ENCODE data around the gene HSPA4.

The HSPA4 gene

DNA sequence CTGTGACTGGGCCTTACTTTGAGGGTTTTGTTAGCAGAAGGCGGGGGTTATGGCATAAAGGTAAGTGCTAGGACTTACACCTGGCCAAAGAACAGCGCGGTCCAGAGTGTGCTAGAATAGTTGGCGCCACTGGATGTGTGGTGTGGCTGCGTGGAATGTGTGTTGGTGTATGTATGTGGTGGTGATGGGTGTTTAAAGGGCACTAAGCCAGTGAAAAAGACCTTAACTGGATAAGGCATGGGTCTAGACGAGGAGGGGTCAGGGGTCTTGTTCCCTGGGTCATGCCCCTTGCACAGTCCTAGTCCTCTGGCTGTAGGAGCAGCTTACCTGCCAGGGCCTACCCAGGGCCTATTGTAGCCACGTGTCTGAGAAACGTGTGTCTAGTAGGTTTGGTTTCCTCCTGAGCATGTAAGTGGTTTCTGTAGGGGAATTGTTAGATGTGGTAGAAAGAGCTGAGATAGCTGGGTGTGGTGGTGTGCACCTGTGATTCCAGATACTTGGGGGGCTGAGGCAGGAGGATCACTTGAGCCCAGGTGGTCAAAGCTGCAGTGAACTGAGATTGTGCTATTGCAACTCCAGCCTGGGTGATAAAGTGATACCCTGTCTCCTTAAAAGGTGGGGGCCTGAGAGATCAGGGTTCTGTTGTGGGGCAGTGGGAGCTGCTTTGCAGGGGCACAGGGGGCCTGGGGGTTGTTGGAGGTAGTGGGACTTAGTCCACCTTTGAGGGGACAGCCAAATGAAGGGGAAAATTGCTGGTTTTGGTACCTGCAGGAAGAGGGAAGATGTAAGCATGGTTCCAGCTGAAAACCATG is 55.2 kb downstream of the HSPA4 start:
- no peak for DNase-seq

DNA sequence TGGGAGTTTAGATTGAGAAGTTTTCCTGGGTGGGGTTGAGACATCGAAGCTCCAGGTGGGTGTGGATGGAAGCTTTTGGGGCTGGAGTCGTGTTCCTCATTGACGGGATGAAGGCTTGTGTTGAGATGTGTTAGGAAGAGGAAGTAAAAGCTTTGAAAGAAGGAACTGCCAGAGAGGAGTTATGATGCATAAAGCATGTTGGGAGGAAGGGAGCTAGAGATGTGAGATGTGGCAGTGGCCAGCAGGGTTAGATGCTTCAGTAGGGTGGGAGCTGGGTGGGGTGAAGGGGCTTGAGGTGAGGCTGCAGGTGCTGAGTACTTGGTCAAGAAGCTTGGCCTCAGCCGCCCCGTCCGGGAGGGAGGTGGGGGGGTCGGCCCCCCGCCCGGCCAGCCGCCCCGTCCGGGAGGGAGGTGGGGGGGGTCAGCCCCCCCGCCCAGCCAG is 56.7 kb downstream of the HSPA4 start:
- DNase-seq = no peak

DNA sequence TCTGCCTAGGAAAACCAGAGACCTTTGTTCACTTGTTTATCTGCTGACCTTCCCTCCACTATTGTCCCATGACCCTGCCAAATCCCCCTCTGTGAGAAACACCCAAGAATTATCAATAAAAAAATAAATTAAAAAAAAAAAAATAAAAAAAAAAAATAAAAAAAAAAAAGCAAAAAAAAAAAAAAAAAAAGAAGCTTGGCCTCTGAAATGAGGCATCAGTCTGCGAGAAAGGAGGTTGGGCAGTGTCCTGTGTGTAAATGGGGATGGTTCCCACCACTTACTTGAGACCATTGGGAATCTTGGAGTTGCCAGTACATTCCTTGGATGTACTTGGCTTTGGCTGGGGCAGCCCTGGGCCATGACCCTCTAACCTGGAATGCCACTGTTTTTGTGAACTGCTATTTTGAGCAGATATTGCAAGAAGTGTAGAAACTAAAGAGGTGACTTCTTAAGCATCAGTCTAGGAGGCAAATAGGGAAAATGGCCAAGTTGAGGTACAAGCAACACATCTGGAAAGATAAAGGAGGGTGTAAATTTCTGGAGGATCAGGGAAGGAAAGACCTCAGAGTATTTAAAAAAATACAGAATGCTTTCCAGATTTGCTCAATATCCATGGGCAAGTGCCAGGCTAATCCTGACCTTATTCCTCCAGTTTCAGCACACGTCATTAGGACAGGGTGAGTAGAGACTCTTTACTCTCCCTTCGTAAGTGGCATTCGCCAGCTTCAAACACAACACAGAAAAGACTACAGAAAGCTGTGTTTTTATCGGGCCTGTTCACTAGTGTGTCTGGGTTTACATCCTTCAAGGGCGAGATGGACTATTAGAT is 58.1 kb downstream of the HSPA4 start:
- DNase-seq = no peak

DNA sequence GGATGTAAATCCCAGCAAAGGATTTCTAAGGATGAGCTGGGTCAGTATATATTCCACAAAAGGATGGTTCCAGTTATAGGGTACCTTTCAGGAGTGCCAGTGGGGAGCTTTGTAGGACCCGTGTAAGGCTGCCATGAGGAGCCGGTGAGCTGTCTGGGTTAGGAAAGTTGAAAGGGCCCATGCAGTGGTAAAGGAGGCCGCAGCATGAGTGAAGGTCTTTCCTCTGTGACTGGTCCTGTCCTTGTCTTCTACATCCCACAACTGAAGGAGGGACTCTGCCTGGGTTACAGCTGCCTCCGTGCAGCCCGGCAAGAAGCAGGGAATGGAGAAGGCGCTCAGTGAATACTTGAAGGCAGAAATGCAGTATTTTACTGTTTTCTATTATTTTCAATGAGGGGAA is 58.9 kb downstream of the HSPA4 start:
- no peak for DNase-seq

DNA sequence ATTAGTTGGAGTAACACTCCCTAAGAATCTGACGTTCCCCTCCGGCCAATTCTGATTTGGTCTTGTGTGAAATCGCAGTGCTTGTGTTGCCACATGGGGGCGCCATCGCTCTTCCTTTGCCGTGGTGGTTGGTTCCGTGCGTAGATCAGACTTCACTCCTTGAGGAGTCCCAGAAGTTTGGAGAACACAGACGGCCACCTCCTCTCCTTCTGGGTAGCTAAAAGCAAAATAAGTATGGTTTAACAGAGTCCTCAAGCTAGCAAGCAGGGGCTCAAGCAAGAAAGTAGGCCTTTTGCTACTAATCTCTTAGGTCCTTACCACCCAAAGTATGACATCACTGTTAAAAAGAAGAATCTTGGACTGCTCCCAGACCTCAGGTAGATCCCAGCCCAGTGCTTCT is 59.5 kb downstream of the HSPA4 start:
- DNase-seq = peak; percentile 81

DNA sequence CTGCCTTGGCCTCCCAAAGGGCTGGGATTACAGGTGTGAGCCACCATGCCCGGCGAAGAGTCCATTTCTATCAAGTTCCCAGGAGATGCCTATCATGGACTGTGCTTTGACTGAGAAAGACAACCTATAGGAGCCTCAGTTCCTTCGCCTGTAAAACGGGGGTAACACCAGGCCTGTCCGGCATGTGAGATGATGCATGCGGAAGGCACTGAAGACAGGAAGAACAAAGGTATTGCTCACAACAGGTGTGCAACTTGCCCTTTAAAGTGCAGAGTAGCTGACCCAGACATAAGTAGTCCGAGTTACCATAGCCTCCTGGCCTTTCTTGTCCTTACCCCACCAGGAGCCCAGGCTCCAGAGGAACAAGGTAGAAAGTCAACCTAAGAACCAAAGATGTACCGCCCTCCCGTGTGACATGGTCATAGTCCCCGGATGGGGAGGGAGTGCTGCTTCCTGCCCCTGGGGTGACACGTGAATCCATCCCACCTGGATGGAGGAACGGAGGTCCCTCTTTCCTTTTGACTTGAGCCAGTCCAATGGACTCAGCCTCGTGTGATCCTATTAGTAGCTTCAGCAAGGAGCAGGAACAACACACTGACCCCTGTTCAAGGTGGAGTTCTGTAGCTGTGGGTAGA is 60.3 kb downstream of the HSPA4 start:
- no peak for DNase-seq

DNA sequence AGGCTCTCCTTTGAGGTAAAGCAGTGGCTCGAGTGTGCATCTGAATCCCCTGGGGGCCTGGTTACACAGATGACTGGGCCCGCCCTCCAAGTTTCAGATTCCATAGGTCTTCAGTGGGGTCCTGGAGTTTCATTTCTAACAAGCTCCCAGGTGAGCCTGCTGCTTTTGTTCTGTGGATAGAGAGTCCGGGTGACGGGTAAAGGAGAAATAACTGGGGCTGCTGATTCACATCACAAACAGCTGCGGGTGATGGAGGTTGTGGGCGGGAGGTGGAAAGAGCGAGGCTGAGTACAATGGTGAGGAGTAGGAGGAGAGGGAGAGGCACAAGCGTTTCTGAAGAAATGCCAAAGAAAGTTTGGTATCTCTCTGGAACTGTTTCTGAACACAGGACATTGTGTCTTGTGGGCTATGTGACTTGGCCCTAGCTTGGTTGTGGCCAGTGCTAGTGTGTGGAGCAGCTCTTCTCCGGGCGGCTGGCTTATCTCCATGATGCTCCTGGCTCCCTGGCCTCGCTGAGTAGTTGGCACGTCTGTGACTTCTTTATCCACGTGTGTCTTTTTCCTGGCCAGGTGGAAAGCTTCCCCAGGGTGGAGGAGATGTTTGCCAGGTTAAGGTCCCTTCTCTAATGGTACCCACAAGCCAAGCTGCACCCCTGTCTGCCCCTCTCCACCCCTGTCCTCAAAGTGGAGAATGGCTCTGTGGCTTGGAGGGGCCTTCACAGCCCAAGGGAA is 61.7 kb downstream of the HSPA4 start:
- DNase-seq = no peak

DNA sequence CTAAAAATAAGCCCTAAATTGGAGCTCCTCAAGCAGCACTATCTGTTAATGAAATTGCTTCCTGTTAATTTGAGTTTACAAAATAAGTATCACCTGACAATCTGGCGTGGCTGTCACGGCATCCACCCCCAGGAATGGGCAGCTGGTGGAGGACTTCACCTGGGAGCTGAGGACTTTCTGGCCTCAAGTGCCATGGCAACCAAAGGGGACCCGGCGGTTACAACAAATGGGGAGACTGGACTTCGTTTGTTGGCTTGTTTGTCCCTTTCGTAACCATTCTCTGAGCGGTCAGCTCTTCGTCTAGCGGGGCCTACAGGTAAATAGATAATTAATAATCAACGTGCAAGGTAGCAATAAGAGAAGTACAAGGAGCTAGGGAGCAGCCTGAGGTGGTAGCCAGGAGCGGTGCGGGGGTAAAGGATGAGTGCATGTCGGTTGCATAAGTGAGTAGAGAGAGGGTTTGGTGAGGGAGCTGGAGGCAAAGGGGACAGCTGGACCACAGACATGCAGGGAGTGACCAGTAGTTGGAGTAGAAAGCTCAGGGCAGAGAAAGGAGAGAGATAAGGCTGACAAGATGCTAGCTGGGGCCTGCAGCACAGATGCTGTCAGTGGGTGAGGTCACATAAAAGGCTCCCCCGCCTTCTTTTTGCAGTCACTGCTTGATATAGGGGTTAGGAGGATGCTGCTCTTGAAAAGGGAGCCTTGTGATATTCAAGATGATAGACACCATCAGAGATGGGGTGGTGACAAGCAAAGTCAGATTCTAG is 62.5 kb downstream of the HSPA4 start:
- no peak for DNase-seq

DNA sequence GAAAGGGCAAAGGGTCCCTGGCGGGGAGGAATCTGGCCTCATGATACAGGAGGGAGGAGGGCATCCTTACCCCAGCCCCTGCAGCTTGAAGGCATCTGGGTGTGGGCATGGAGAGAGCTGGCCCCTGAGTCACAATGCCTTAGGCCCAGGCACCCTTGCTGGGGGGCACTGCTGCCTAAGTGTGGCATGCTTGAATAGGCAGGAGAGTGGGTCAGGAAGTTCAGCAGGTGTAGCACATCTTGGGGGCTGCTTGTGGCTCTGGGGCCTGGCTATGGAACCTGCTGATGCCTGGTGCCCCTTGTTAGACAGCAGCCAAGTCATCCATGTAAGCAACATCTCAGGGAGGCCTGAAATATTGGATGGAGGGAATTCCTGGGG is 63.1 kb downstream of the HSPA4 start:
- no peak for DNase-seq

DNA sequence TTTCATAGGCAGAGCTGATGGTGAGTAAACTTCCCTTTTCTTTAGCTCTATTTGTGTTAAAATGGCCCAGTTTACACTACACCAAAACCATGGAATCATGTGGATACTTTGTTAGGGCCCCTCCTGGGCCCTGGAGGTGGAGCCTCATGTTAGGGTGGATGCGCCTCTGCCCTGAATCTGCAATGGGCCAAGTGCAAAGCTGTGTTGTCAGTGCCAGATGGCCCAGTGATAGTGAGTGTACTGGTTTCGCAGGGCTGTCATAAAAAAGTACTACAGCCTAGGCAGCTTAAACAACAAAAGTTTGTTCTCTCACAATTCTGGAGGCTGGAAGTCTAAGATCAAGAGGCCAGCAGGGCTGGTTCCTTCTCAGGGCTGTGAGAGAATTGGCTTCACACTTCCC is 64.8 kb downstream of the HSPA4 start:
- no peak for DNase-seq

DNA sequence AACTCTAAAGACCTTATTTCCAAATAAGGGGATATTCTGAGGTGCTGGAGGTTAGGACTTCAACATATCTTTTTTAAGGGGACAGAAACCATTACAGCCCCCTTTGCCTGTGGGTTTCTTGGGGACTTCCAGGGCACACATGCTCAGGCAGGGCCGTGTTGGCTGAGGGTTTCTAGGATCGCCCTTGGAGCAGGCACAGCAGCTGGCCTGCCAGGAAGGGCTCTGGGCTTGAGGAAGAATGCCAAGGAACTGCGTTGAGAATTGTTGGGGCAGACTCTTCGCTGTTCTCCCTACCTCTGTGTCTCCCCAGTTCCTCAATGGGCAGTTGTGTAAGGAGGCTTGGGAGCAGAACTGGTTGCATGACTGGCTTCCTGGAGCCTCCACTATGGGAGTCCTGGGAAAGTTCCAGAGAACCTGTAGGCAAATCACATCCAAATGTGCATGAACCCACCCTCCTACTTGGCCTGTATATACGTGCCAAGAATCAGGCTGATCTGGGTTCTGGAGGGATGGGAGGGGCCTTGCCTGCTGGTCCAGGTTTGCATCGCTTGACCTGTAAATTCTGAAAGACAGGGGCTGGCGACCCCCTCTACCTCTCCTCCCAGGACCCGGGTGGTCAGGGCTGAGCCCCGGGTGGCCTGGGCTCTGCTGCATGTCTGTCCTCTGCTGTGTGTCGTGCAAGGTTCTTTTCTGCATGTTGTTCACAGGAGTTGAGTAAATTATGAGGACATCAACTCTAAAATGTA is 65.5 kb downstream of the HSPA4 start:
- DNase-seq = no peak

DNA sequence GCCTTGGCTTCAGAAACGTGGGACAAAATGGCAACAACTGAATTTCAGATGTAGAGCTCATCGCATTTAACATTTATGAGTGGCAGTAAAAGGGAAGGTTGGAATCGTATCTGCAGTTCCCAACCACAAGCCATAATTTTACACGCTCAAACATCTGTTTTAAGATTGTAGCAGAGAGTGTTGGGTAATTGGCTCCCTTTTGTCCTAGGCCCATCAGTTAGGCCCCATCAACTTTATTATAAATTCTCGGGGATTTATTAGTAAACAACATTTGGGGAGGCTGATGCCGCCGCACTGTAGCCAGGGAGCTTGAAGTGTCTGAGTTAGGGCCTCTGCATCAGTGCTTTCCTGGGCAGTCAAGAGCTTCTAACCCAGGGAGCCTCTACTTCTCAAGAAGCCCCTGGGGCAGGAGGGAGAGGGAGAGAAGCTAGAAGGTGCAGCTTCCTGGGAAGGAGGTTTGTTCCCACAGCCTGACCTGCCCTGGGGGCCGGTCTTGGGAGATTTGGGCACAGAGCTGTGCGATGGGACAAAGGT is 66.2 kb downstream of the HSPA4 start:
- no peak for DNase-seq

DNA sequence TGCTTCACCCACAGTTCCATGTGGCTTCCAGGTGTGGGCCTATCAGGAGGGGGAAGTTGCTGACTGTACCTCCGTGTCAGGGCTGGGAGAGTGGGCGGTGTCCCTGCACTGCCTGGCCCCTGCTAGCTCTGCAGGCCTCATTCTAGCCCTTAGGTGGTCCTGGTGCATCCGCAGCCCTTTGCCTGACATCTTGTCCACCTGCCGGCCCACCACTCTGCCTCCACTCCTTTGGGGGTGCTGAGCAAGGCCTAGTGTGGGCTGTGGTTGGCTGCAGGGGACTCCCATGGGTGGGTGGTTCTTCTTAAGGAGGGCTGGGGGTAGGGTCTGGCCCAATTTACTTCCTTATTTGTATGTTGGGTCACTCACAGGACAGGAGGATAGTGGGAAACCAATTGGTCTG is 66.9 kb downstream of the HSPA4 start:
- no peak for DNase-seq

DNA sequence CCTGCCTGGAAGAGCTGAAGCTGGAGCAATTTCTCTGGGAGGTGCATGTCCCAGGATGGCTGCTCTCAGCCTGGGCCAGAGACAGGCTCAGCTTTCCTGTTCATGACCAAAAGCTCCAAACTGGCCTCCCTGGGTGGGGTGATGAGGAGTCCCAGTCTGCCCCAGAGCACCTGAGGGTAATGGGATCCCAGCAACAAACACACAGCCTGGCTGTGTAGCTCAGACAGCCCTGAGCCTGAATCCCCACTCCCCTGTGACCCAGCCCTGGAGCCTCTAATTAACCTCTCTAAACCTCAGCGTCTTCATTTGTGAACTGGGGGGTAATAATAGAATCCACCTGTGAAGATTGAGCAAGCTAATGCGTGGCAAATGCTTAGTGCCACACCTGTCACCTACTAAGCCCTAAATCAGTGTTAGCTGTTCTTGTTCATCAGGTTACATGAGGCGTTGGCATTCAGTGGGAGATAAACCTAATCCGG is 67.5 kb downstream of the HSPA4 start:
- DNase-seq = no peak

DNA sequence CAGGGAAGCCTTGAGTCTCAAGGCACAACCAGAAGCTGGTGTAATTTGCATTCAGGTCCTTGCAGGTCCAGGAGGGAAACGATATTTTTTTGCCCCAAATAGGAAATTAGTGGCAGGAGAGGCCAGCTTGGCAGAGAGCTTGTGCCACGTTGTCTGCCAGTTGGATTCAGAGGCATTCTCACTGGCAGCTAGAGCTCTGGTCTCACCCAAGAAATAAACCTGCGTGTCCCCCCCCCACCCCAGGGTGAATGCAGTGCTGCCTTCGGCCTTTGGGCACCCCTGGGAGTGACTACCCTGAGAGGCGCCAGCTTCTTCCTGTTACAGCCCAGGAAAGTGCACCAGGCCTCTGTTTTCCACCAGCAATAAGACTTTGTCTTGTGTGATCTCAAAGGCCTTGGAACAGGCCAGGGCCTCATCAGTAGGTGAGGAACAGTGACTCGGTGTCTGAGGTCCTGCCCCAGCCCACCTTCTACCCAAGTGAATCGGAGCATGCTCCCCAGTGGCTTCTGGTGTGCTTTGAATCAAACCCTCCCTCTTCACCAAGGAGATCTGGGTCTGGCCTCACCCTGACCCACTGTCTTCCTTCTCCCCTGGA is 68.4 kb downstream of the HSPA4 start:
- no peak for DNase-seq

DNA sequence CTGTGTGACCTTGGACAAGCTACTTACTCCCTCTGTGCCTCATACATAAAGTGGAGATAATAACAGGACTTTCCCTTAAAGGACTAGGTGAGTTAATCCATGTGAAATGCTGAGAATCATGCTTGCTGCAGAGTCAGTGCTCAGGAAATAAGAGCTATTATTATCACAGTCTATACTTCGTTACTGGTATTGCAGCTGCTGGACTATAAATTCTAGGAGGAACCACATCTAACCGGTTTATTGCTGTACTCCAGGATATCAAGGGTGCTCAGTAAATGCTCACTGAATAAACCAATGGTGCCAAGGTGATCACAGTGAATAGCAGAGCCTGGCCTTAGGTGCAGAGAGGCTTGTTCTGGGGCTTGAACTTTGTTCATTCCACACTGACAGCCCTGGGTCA is 69.3 kb downstream of the HSPA4 start:
- DNase-seq = no peak

DNA sequence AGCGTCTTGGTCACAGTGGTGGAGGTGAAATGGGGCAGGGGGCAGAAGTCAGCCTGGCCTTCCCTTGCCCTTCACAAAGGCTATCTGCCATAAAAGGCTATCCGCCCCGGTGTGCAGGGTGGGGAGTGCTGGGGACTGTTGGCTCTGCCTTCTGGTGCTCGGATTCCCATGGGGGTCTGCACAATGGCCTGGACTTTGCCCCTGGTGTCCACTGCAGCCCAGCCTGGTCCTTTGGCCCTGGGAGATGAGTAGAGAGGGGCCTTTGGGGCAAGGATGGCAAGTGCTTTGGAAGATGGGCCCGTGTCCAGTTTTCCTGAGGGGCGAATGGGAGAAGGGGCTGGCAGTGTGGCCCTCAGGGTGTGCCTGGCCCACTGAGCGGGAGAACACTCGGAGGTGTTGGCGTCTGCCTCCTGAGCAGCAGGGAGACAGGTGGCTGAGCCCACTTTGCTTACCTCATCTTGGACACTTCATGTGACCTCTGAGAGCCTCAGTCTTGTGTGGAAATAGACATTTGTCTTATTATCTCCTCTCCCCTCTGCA is 69.9 kb downstream of the HSPA4 start:
- no peak for DNase-seq

DNA sequence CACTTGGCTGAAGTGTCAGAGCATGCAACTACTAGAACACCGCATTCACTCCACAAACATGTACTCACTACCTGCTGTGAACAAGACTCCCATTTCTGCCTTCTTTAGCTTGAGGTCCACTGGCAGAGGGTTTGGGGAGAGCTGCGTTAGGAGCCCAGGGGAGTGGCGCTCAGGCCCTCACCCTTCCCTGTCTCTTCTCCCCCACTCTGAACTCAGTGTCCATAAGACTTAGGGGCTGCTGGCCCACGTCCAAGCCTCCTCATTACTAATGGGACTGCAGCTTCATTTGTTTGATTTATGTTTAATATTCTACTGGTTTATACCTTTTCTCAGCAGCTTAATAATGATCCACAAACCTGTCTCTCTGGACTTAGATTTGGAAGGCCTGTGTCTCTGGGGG is 70.9 kb downstream of the HSPA4 start:
- DNase-seq = no peak

DNA sequence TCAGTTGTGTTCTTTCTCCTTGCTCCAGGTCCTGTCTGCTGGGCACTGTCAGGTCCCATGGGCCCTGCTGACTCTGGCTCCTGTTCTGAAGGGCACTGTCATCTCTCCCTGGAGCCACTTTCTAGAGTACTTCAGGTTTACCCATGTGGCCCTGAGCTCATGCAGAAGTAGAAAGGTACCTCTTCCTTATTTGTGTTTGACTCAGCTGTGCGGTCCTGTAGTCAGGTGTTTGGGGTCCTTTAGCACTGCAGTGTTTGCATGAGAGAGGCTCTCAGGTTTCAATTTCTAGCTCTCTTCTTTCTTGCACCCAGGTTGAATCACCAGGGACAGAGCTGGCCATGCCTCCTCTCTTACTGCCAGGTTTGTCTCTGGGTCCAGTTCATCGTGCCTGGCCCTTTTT is 71.5 kb downstream of the HSPA4 start:
- no peak for DNase-seq

DNA sequence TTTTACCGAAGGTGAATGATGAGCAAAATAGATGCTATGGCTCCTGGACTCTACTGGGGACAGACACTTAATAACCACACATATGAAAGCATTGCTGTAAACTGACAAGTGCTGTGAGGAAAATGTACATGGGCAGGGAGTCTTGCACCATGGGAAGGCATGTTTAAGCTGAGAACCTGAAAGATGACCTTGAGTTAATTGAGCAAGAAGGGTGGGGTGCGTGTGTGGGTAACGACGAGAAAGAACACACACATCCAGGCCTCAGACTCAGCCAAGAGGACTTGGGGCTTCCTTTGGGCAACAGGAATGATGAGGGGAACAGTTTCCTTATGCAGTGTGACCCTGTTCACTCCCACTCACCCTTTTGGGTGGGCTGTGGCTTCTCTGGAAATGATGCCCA is 73.1 kb downstream of the HSPA4 start:
- DNase-seq = no peak

DNA sequence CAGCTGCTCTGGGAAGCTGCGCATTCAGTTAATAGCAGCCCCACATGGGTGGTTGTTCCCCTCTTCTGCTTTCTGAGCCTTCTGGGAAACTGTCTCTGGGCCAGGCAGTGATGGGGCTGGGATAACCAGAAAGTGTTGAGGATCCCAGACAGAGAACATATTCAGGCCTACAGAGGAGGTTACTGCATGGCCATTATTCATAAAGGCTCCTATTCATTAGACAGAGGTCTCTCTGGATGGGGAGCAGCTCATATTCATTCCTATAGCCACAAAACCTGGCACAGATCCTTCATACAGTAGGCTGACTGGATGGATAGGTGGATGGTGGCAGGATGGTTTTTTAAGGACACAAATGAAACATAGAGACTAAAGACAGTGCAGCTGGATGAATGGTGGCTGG is 76.3 kb downstream of the HSPA4 start:
- DNase-seq = no peak

All from activated CD8-positive, alpha-beta memory T cell treated with anti-CD3 and anti-CD28 coated beads, Interleukin-2, amount 50 U/mL, for 4 hours (primary cell).